ENCODE data around the gene SORCS2. TPM values are rescaled to one million over a fixed set of nuclear protein-coding genes. Genes with fewer than 3 reads are reported as not detected.

The SORCS2 gene
- total RNA-seq, 2 donors from 2014 or later: 0.54 to 0.74 TPM

DNA sequence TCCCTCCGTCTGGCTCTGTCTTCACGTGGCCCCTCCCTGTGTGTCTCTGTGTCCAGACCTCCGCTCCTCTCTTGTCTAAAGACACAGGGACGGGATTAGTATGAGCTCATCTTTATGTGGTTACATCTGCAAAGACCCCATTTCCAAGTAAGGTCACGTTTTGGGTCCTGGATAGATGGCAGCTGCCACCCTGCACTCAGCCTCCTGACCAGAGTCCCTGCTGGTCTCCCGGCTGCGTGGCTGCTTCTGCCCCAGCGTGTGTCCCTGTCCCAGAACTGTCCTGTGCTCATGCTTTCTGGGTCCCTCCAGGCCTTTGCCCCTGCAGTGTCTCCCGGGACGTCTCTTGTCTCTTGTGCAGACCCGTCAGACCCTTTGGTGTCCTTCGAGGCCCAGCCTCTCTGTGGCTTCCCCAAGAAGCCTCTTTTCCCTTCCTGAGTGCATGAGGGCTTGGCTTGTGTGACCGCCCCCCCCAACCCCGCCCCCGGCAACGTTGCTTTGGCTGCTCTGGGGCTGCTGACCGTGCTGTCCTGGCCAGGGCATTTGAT is 135.1 kb downstream of the SORCS2 start:
- H3K4me3 ChIP-seq: no peak overlapping the region
- H3K4me1 ChIP-seq: no peaks in the 10 kb centered on the region
- H3K9me3 ChIP-seq: no peaks in the 10 kb centered on the region
- no peak for DNase-seq
- no peak overlapping the region for H3K27ac ChIP-seq
- TF ChIP-seq, protein P1, sequence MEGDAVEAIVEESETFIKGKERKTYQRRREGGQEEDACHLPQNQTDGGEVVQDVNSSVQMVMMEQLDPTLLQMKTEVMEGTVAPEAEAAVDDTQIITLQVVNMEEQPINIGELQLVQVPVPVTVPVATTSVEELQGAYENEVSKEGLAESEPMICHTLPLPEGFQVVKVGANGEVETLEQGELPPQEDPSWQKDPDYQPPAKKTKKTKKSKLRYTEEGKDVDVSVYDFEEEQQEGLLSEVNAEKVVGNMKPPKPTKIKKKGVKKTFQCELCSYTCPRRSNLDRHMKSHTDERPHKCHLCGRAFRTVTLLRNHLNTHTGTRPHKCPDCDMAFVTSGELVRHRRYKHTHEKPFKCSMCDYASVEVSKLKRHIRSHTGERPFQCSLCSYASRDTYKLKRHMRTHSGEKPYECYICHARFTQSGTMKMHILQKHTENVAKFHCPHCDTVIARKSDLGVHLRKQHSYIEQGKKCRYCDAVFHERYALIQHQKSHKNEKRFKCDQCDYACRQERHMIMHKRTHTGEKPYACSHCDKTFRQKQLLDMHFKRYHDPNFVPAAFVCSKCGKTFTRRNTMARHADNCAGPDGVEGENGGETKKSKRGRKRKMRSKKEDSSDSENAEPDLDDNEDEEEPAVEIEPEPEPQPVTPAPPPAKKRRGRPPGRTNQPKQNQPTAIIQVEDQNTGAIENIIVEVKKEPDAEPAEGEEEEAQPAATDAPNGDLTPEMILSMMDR (IDR thresholded peaks at IDR 0.05): no peak
- no peak overlapping the region for H3K9ac ChIP-seq (ENCODE audit: low read depth in 2 of 2, low read length in 2 of 2)
- intact Hi-C loops (cut with DNase I): no loop called here
- no peaks in the 10 kb centered on the region for H3K27me3 ChIP-seq
- H3K36me3 ChIP-seq: no peaks in the 10 kb centered on the region

DNA sequence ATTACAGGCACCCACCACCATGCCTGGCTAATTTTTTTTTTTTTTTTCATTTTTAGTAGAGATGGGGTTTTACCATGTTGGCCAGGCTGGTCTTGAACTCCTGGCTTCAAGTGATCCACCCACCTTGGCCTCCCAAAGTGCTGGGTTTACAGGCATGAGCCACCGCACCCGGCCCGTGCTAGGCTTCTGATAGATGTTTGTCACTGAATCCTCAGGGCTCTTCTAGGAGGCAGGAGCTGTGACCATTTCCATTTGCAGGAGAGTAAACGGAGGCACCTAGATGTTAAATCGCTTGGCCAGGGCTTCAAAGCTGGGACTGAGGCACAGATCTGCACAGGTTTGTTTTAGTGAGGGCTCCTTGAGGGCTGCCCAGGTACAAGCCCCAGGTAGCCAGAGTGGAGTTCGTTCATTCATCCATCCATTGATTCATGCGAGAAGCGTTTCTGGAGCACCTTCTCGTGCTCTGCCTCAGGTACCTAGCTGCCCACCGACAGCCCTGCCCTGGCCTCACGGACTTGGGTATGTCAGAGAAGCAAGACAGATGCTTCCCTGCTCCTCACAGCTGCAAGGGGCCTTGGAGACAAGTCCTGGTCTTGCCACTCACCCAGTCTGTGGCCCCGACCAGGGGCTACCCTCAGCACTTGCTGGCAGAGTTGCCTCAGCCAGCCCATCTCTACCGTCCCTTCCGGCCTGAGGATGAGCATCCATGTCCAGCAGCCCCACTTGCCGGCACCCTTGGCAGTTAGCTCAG is 136.0 kb downstream of the SORCS2 start:
- no peak overlapping the region for H3K9ac ChIP-seq (ENCODE audit: low read depth in 2 of 2, low read length in 2 of 2)
- TF ChIP-seq, protein P1 (IDR thresholded peaks at IDR 0.05): no peak
- no peak overlapping the region for H3K4me3 ChIP-seq
- DNase-seq: no peak
- intact Hi-C loops (cut with DNase I): no loop called here
- H3K27me3 ChIP-seq: no peaks in the 10 kb centered on the region
- no peaks in the 10 kb centered on the region for H3K4me1 ChIP-seq
- no peak overlapping the region for H3K27ac ChIP-seq
- H3K9me3 ChIP-seq: no peaks in the 10 kb centered on the region
- no peaks in the 10 kb centered on the region for H3K36me3 ChIP-seq

DNA sequence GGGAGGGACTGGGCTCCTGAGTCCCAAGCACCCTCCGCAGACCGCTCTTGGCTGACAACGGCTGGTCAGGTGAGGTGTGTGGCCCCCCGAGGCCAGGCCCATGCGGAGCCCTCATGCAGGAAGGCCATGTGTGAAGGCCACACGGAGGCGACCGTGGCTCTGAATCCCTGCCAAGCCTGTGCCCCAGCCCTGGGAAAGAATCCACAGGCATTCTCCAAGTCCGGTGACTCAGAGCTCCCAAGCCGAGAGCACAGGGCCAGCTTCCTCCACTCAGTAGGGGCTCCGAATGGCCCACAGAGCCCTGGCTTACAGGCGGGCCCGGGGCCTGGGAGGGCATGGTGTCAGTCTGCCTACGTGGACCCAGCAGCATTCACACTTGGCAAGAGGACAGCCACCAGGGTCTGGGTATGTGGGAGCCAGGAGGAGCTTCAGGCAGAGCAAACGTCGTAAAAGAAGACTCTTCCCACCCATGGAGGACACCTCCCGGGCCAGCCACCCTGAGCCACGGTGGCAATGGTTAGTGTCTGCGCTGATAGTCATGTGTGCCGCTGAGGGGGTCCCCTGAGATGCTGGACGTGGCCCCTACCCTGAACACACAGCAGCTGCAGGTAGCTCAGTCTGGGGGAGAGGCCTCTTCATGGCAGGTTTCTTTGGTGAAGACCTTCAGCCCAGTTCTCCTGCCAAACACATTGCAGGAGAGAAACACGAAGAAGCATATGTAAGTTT is 136.7 kb downstream of the SORCS2 start:
- no peak overlapping the region for H3K27ac ChIP-seq
- no peak overlapping the region for H3K4me3 ChIP-seq
- intact Hi-C loops (cut with DNase I): no loop called here
- DNase-seq: no peak
- H3K9me3 ChIP-seq: no peaks in the 10 kb centered on the region
- H3K9ac ChIP-seq (ENCODE audit: low read depth in 2 of 2, low read length in 2 of 2): no peak overlapping the region
- no peaks in the 10 kb centered on the region for H3K36me3 ChIP-seq
- TF ChIP-seq, protein P1 (IDR thresholded peaks at IDR 0.05): no peak
- no peaks in the 10 kb centered on the region for H3K27me3 ChIP-seq
- no peaks in the 10 kb centered on the region for H3K4me1 ChIP-seq

DNA sequence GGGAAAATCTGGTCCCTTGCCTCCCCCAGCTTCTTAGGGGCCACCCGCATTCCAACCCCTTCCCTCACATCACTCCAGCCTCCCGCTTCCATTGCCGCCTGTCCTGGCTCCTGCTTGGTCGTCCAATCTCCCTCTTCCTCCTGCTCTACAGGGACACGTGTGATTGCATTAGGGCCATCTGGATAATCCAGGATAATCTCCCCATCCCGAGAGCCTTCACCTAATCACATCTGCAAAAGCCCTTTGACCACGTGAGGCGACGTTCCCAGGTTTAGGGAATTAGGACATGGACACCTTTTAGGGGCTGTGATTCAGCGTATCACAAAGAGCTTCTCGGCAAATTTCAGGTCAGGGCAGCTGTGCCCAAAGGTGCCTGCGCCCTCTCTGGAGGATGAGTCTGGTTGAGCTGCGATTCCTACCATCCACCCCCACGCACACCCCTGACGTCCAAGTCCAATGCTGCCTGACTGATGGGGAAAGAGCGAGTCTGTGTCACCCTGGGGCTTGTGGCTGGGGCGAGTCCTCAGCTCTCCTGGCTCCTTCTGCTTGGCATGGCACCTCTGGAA is 137.8 kb downstream of the SORCS2 start:
- Histone ChIP-seq H3K9me3 (no peaks in the 10 kb centered on the region), H3K9ac (ENCODE audit: low read depth in 2 of 2, low read length in 2 of 2) (no peak overlapping the region), H3K4me3 (no peak overlapping the region), H3K4me1 (no peaks in the 10 kb centered on the region), H3K27me3 (no peaks in the 10 kb centered on the region), H3K27ac (no peak overlapping the region), H3K36me3 (no peaks in the 10 kb centered on the region)
- no peak for DNase-seq
- TF ChIP-seq, protein P1 (IDR thresholded peaks at IDR 0.05): no peak
- intact Hi-C loops (cut with DNase I): no loop called here

DNA sequence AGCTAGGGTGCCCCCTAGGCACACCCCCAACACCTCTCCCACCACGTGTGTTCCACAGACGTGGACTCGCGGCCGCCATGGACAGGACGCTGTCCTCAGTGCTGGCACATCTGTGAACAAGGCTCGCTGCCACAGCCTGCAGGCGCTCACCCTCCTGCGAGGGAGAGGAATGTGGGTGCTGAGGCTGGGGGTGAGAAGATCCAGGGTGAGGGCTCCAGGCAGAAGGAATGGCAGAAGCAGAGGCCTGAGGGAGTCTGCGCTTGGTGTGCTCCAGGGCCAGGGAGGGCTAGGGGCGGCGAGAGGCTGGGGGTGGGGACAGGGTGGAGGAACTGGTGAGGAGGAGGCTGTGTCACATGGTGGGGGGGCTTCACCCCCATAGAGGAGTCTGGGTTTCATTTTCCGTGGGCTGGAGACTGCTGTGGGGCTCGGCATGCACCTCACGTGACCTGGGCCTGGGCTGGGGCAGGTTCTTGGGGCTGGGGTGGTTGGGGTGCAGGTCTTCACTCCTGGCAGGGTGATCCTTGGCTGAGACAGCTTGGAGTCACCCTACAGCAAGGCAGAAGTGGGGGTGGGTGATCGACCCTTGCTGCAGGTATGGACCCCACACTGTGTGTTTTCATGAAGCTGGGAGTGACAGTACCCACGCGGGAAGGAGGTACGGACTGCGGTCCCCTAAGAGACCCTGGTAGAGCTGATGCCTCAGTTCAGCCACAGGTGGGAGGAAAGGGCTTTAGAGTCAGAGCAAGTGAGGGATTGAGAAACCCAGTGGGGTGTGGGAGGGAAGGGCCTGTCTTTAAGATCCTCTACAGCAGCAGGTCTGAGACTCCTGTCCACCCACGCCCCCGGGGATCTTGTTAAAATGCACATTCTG is 138.7 kb downstream of the SORCS2 start:
- TF ChIP-seq, protein P1 (IDR thresholded peaks at IDR 0.05): no peak
- H3K9me3 ChIP-seq: no peaks in the 10 kb centered on the region
- H3K9ac ChIP-seq (ENCODE audit: low read depth in 2 of 2, low read length in 2 of 2): no peak overlapping the region
- no peaks in the 10 kb centered on the region for H3K36me3 ChIP-seq
- no peaks in the 10 kb centered on the region for H3K4me1 ChIP-seq
- DNase-seq: no peak
- no peaks in the 10 kb centered on the region for H3K27me3 ChIP-seq
- H3K27ac ChIP-seq: no peak overlapping the region
- H3K4me3 ChIP-seq: no peak overlapping the region
- intact Hi-C loops (cut with DNase I): no loop called here
